ENCODE results near the gene PALM2AKAP2. TPM values are rescaled to one million over a fixed set of nuclear protein-coding genes. Genes with fewer than 3 reads are reported as not detected.

PALM2AKAP2 gene
- total RNA-seq, 1 donor from 2014 or later: 38.2 TPM

DNA sequence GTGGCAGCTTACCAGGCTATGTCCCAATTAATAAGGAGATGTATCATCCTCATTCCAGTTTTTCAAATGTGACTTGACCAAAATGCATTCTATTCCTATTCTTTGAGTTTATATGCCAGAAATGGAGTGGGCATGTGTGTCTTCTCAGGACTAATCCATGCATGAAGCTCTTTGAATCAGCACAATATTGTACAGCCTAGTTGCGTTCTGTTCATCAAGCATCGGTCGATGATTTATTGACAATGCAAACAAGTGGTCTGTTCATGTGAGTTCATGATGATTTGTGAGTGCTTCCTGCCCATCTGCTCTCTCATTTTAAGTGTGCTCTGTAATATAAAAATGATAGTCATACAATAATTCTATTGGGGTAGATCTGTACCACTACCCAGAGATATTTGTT, 48.3 kb downstream of the PALM2AKAP2 start:
- intact Hi-C loops (cut with DNase I): no loop called here
- DNase-seq (ENCODE audit: low spot score in 2 of 2): no peak

More for the DNA sequence above, 48.3 kb downstream of the PALM2AKAP2 start:
- H3K4me1 ChIP-seq: no peaks in the 10 kb centered on the region
- H3K27ac ChIP-seq: no peak overlapping the region
- no peaks in the 10 kb centered on the region for H3K27me3 ChIP-seq
- H3K4me3 ChIP-seq: no peak overlapping the region
- TF ChIP-seq, protein P1, sequence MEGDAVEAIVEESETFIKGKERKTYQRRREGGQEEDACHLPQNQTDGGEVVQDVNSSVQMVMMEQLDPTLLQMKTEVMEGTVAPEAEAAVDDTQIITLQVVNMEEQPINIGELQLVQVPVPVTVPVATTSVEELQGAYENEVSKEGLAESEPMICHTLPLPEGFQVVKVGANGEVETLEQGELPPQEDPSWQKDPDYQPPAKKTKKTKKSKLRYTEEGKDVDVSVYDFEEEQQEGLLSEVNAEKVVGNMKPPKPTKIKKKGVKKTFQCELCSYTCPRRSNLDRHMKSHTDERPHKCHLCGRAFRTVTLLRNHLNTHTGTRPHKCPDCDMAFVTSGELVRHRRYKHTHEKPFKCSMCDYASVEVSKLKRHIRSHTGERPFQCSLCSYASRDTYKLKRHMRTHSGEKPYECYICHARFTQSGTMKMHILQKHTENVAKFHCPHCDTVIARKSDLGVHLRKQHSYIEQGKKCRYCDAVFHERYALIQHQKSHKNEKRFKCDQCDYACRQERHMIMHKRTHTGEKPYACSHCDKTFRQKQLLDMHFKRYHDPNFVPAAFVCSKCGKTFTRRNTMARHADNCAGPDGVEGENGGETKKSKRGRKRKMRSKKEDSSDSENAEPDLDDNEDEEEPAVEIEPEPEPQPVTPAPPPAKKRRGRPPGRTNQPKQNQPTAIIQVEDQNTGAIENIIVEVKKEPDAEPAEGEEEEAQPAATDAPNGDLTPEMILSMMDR (IDR thresholded peaks at IDR 0.05): no peak
- H3K9me3 ChIP-seq: no peaks in the 10 kb centered on the region
- no peaks in the 10 kb centered on the region for H3K36me3 ChIP-seq

Data from ascending aorta (tissue), 2 donors.